Measurements from ENCODE around the gene EIF3B. TPM values are rescaled to one million over a fixed set of nuclear protein-coding genes. Genes with fewer than 3 reads are reported as not detected.

Gene EIF3B
- total and polyA plus RNA-seq, 9 of the 15 experiments (the other 6 are each of a cell fraction or from before 2014, with no cell fraction given): 25.9 to 494 (median 357) TPM

DNA sequence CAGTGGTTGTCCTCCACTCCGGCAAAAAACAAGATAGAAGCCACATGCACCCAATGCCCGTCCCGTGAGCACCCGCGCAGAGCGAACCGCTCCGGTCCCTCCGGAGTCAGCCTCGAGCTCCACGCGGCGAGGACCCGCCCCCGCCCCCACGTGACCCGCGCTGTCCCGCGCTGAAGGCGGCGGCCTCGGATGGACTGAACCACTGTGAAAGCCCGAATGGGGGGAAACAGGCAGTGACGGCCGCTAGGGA, 766 bp upstream of the EIF3B start:
- H3K9me1 ChIP-seq (ENCODE audit: control insufficient read depth, insufficient read depth, low read length): no peaks in the 10 kb centered on the region
- no TSS peak for BruUV-seq (replicated peaks)
- TF ChIP-seq, protein P1, sequence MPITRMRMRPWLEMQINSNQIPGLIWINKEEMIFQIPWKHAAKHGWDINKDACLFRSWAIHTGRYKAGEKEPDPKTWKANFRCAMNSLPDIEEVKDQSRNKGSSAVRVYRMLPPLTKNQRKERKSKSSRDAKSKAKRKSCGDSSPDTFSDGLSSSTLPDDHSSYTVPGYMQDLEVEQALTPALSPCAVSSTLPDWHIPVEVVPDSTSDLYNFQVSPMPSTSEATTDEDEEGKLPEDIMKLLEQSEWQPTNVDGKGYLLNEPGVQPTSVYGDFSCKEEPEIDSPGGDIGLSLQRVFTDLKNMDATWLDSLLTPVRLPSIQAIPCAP (CRISPR knock-in tag; IDR thresholded peaks at IDR 0.05; ENCODE audit: borderline replicate concordance): peak; percentile 96
- TF ChIP-seq PCBP1 (IDR thresholded peaks at IDR 0.05; ENCODE audit: low read depth, low read length, poor library complexity, severe bottlenecking): peak; percentile 8
- TF ChIP-seq, protein P2, sequence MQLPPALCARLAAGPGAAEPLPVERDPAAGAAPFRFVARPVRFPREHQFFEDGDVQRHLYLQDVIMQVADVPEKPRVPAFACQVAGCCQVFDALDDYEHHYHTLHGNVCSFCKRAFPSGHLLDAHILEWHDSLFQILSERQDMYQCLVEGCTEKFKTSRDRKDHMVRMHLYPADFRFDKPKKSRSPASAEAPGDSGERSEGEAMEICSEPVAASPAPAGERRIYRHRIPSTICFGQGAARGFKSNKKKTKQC (CRISPR knock-in tag; IDR thresholded peaks at IDR 0.05): peak; percentile 99
- peak; percentile 84 for TF ChIP-seq RBFOX2 (IDR thresholded peaks at IDR 0.05; ENCODE audit: low read depth, low read length)
- TF ChIP-seq, protein P3, sequence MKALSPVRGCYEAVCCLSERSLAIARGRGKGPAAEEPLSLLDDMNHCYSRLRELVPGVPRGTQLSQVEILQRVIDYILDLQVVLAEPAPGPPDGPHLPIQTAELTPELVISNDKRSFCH (CRISPR knock-in tag; IDR thresholded peaks at IDR 0.05): no peak
- TF ChIP-seq, protein P3 (tag; IDR thresholded peaks at IDR 0.05): peak; percentile 55
- peak; percentile 57 for TF ChIP-seq TEAD4 (IDR thresholded peaks at IDR 0.05; ENCODE audit: low read length)
- peak; percentile 92; the same call in 1 of the 2 replicates for TF ChIP-seq TEAD4 (CRISPR knock-in tag; IDR thresholded peaks at IDR 0.05; ENCODE audit: borderline replicate concordance)
- peak; percentile 69 for TF ChIP-seq SMAD1 (IDR thresholded peaks at IDR 0.05; ENCODE audit: low read depth, low read length, partially characterized antibody)
- TF ChIP-seq, protein P4, sequence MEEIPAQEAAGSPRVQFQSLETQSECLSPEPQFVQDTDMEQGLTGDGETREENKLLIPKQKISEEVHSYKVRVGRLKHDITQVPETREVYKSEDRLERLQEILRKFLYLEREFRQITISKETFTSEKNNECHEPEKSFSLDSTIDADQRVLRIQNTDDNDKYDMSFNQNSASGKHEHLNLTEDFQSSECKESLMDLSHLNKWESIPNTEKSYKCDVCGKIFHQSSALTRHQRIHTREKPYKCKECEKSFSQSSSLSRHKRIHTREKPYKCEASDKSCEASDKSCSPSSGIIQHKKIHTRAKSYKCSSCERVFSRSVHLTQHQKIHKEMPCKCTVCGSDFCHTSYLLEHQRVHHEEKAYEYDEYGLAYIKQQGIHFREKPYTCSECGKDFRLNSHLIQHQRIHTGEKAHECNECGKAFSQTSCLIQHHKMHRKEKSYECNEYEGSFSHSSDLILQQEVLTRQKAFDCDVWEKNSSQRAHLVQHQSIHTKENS (CRISPR knock-in tag; IDR thresholded peaks at IDR 0.05): no peak
- TF ChIP-seq CBFA2T2 (conservative IDR thresholded peaks at IDR 0.05): peak; percentile 82
- no peak for TF ChIP-seq ZNF41 (CRISPR knock-in tag; conservative IDR thresholded peaks at IDR 0.05)
- TF ChIP-seq C11orf30 (IDR thresholded peaks at IDR 0.05; ENCODE audit: low read depth): no peak
- TF ChIP-seq ZNF347 (CRISPR knock-in tag; IDR thresholded peaks at IDR 0.05; ENCODE audit: low read depth): no peak
- peak in 1 of 2 experiments; percentile 15; a peak in 1 of 4 replicates for TF ChIP-seq FOXK2 (conservative IDR thresholded peaks at IDR 0.05 in 1 of 2, IDR thresholded peaks at IDR 0.05 in 1 of 2; ENCODE audit: low read depth in 2 of 2)
- TF ChIP-seq DIDO1 (tag; IDR thresholded peaks at IDR 0.05; ENCODE audit: low read depth): peak; percentile 5; the same call in 1 of the 2 replicates
- TF ChIP-seq, protein P5, sequence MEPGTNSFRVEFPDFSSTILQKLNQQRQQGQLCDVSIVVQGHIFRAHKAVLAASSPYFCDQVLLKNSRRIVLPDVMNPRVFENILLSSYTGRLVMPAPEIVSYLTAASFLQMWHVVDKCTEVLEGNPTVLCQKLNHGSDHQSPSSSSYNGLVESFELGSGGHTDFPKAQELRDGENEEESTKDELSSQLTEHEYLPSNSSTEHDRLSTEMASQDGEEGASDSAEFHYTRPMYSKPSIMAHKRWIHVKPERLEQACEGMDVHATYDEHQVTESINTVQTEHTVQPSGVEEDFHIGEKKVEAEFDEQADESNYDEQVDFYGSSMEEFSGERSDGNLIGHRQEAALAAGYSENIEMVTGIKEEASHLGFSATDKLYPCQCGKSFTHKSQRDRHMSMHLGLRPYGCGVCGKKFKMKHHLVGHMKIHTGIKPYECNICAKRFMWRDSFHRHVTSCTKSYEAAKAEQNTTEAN (CRISPR knock-in tag; IDR thresholded peaks at IDR 0.05): peak; percentile 93
- TF ChIP-seq ILF3 (IDR thresholded peaks at IDR 0.05; ENCODE audit: borderline replicate concordance): no peak
- no peak for TF ChIP-seq TAL1 (IDR thresholded peaks at IDR 0.05)
- TF ChIP-seq ZNF444 (CRISPR knock-in tag; IDR thresholded peaks at IDR 0.05): no peak

More for the DNA sequence above, 766 bp upstream of the EIF3B start:
- CTCF ChIA-PET (ENCODE audit: low intra/inter-chr PET ratio): no interaction called here
- peaks cover 34% of the 10 kb centered on the region for H4K20me1 ChIP-seq (replicated peaks; ENCODE audit: control insufficient read depth, insufficient read depth, low read length)
- ATAC-seq: peak; percentile 84
- peaks cover 55% of the 10 kb centered on the region for H3K79me2 ChIP-seq (ENCODE audit: control insufficient read depth, insufficient read depth, low read length)
- peaks cover 33% of the 10 kb centered on the region for H3K36me3 ChIP-seq (ENCODE audit: control insufficient read depth, insufficient read depth, low read length)
- peak overlapping the region; percentile 100 for H3K27ac ChIP-seq (ENCODE audit: extremely low read depth, low read depth, low read length)
- H3K27me3 ChIP-seq (ENCODE audit: control insufficient read depth in 2 of 2, insufficient read depth in 2 of 2, low read length in 2 of 2): no peaks in the 10 kb centered on the region
- peak; percentile 93 to 96 (median 94) for DNase-seq (ENCODE audit: extremely low read depth in 1 of 4, low spot score in 3 of 4)
- no peaks in the 10 kb centered on the region for H3K9me3 ChIP-seq (replicated peaks; ENCODE audit: control insufficient read depth, insufficient read depth, low read depth, low read length)
- POLR2A ChIA-PET: interaction anchor here (0.5 to 1.6 kb wide), 20 partner anchors 9 to 787 kb away, joined by 3 to 6 read pairs (median 3); partner anchors contain the start of genes MAD1L1, MRM2, NUDT1 and SNX8
- peaks cover 24 to 49% of the 10 kb centered on the region in 2 experiments; a peak in 4 of 5 replicates for H3K4me1 ChIP-seq (replicated peaks in 1 of 2; ENCODE audit: control insufficient read depth in 2 of 2, insufficient read depth in 2 of 2, low read length in 2 of 2)
- 0% methylated on average over 26 of the region's 26 CpGs for whole genome bisulfite sequencing (ENCODE audit: insufficient coverage, low coverage, missing lambda C conversion rate)
- peak overlapping the region; percentile 93 for H3K4me3 ChIP-seq
- peak overlapping the region; percentile 100 for H2AFZ ChIP-seq (ENCODE audit: low read depth, low read length)
- intact Hi-C loops (cut with micrococcal nuclease) (loop anchor here (5.0 kb wide), 1 partner anchor 252 kb away; no protein-coding TSS in a partner anchor), in situ Hi-C loops (cut with MboI) (no loop called here)
- peak; percentile 75 for FAIRE-seq
- peak overlapping the region; percentile 94 to 100 for H3K9ac ChIP-seq (ENCODE audit: insufficient read depth in 1 of 2, low read depth in 2 of 2, low read length in 2 of 2)
- H3K4me2 ChIP-seq (ENCODE audit: insufficient read depth, low read length): peak overlapping the region; percentile 92

All from K562 (cell line).